H1 (cell line): Measurements from ENCODE around the gene MAP1LC3A. TPM values are rescaled to one million over a fixed set of nuclear protein-coding genes. Genes with fewer than 3 reads are reported as not detected.

Experiments used
- ASH2L ChIP-seq: fragments of 200-600, 300-600 bp; sonication (generic); IDR thresholded peaks from one replicate; pipeline ENCODE4 v1.7.1; 2017; ENCODE audit warnings: low read length
- ATF2 ChIP-seq: IDR thresholded peaks from 2 replicates; pipeline ENCODE4 v1.6.1; 2012; ENCODE audit warnings: low read length, inconsistent platforms
- CEBPB ChIP-seq: IDR thresholded peaks from 2 replicates; pipeline ENCODE4 v1.6.1; 2012; ENCODE audit warnings: low read depth, low read length
- JUND ChIP-seq: IDR thresholded peaks from 2 replicates; pipeline ENCODE4 v1.6.1; 2011; ENCODE audit warnings: mild to moderate bottlenecking, improper control_type of control experiment, low read length
- PHF8 ChIP-seq: fragments of 200-600 bp; sonication (generic); conservative IDR thresholded peaks from 2 replicates; pipeline ENCODE4 v1.7.1; 2012; ENCODE audit warnings: low read depth, mild to moderate bottlenecking, inconsistent platforms, low read length, moderate library complexity
- POLR2A ChIP-seq, 2 experiments: IDR thresholded peaks; 1 replicate in 1 of 2; 2 replicates in 1 of 2; pipeline ENCODE4 v1.6.1; 2011; ENCODE audit warnings: low read depth in 2 of 2, low read length in 2 of 2, mild to moderate bottlenecking in 2 of 2; ENCODE audit errors: control extremely low read depth in 1 of 2
- SP1 ChIP-seq: IDR thresholded peaks from 2 replicates; pipeline ENCODE4 v1.6.1; 2011; ENCODE audit warnings: low read depth, low read length
- SP4 ChIP-seq: IDR thresholded peaks from 2 replicates; pipeline ENCODE4 v1.6.1; 2012; ENCODE audit warnings: low read length, inconsistent platforms
- SUZ12 ChIP-seq: fragments of 200-600 bp; sonication (generic); IDR thresholded peaks from 2 replicates; pipeline ENCODE4 v1.6.1; 2012; ENCODE audit warnings: mild to moderate bottlenecking, inconsistent platforms, low read length, moderate library complexity, mixed read lengths
- TEAD4 ChIP-seq: IDR thresholded peaks from 2 replicates; pipeline ENCODE4 v1.6.1; 2012; ENCODE audit warnings: low read depth, low read length, inconsistent platforms, mixed read lengths
- YY1 ChIP-seq: IDR thresholded peaks from 2 replicates; pipeline ENCODE4 v1.6.1; 2011; ENCODE audit warnings: low read depth, mild to moderate bottlenecking, low read length
- polyA plus RNA-seq, 7 experiments: library from polyadenylated mRNA; depleted of rRNA in 3 of 7; stranded (reverse) in 5 of 7; unstranded in 2 of 7; fragments of >200 nt in 5 of 7; fragments of 200-250 nt in 2 of 7; gene quantifications; 1 replicate in 5 of 7; 2 replicates in 1 of 7; 4 replicates in 1 of 7; pipeline versions ENCODE4 v1.2.1 to v1.2.3, GENCODE V29; 2011 to 2013; ENCODE audit warnings: missing spikeins in 2 of 7, mixed read lengths in 2 of 7
- total RNA-seq: library from RNA; stranded (reverse); fragmentation: NEBNext Ultra II Directional; extraction: Animal tissue kit (Norgen Biotek cat#: 25700); gene quantifications from 2 replicates; pipeline ENCODE4 v1.2.1, GENCODE V29; 2021
- TF ChIP-seq, protein P1 (sequence below): IDR thresholded peaks from 2 replicates; pipeline ENCODE4 v1.6.1; 2012; ENCODE audit warnings: inconsistent platforms
- TF ChIP-seq, protein P2 (sequence below): IDR thresholded peaks from 2 replicates; pipeline ENCODE4 v1.6.1; 2011; ENCODE audit warnings: low read depth, mild to moderate bottlenecking, low read length; ENCODE audit not compliant: insufficient read depth

The MAP1LC3A gene
- total and polyA plus RNA-seq, 2 of the 8 experiments (the other 6 are each of a cell fraction or from before 2014, with no cell fraction given): 5.0 to 6.1 TPM

GRCh38 chr20:34558320-34559218 is at the start of gene MAP1LC3A (continued):
- TF ChIP-seq, protein P1, sequence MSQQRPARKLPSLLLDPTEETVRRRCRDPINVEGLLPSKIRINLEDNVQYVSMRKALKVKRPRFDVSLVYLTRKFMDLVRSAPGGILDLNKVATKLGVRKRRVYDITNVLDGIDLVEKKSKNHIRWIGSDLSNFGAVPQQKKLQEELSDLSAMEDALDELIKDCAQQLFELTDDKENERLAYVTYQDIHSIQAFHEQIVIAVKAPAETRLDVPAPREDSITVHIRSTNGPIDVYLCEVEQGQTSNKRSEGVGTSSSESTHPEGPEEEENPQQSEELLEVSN: peak; percentile 42; the same call in 1 of the 2 replicates
- 0 out of 2 replicates have a peak, but pooled peaks have one; percentile 21 for TF ChIP-seq YY1
- peak; percentile 81 for TF ChIP-seq ASH2L
- TF ChIP-seq CEBPB: no peak
- TF ChIP-seq JUND: peak; percentile 39
- no peak for TF ChIP-seq SUZ12
- TF ChIP-seq, protein P2, sequence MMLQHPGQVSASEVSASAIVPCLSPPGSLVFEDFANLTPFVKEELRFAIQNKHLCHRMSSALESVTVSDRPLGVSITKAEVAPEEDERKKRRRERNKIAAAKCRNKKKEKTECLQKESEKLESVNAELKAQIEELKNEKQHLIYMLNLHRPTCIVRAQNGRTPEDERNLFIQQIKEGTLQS: no peak
- TF ChIP-seq PHF8: peak; percentile 60
- 0 out of 2 replicates have a peak, but pooled peaks have one; percentile 23 for TF ChIP-seq SP4
- peak; percentile 60; the same call in 1 of the 2 replicates for TF ChIP-seq SP1
- 0 out of 2 replicates have a peak, but pooled peaks have one; percentile 69 for TF ChIP-seq ATF2
- peak; percentile 10; the same call in 1 of the 2 replicates for TF ChIP-seq TEAD4
- peak in 1 of 2 experiments; percentile 59; a peak in 2 of 3 replicates for TF ChIP-seq POLR2A (IDR thresholded peaks at IDR 0.05; ENCODE audit: control extremely low read depth in 1 of 2, low read depth in 2 of 2, low read length in 2 of 2)
